Calu3 (cell line): ENCODE results near the gene TBCB. TPM values are rescaled to one million over a fixed set of nuclear protein-coding genes. Genes with fewer than 3 reads are reported as not detected.

Experiments
- BruUV-seq: library from RNA; stranded (reverse); fragments of 400-500 nt; replicated peaks from 2 replicates; lab custom pipeline; 2021; lab: Mats Ljungman, UMichigan
- CTCF ChIA-PET: fragments of 300-600 bp; sonication (Branson Sonifier 250); formaldehyde crosslinking; loops from one replicate; lab custom pipeline; 2022; ENCODE audit warnings: antibody characterized with exemption; lab: Charles Lee
- DNase-seq: peaks from one replicate; pipeline ENCODE4 v3.0.0; 2022
- H3K27ac Mint-ChIP-seq: one replicate; pipeline ENCODE4 v1.8.0; 2022; ENCODE audit warnings: mixed read lengths; ENCODE audit not compliant: unreplicated experiment
- H3K27me3 Mint-ChIP-seq: one replicate; pipeline ENCODE4 v1.8.0; 2022; ENCODE audit warnings: mixed read lengths; ENCODE audit not compliant: unreplicated experiment
- H3K36me3 Mint-ChIP-seq: one replicate; pipeline ENCODE4 v1.8.0; 2022; ENCODE audit warnings: mild to moderate bottlenecking, moderate library complexity, mixed read lengths; ENCODE audit not compliant: insufficient read depth, unreplicated experiment
- H3K4me1 Mint-ChIP-seq: one replicate; pipeline ENCODE4 v1.8.0; 2022; ENCODE audit warnings: mild to moderate bottlenecking, low read depth, mixed read lengths; ENCODE audit not compliant: unreplicated experiment
- H3K4me3 Mint-ChIP-seq: one replicate; pipeline ENCODE4 v1.8.0; 2022; ENCODE audit warnings: mild to moderate bottlenecking, low read depth, moderate library complexity, mixed read lengths; ENCODE audit not compliant: unreplicated experiment
- H3K9me3 Mint-ChIP-seq: one replicate; pipeline ENCODE4 v1.8.0; 2022; ENCODE audit warnings: low read depth, mixed read lengths; ENCODE audit not compliant: unreplicated experiment
- intact Hi-C: fragments of 100-400 bp; cut with micrococcal nuclease; formaldehyde crosslinking; loops from one replicate; pipeline ENCODE4 v1.10.0; 2022; ENCODE audit not compliant: unreplicated experiment
- total RNA-seq: library from RNA; stranded (reverse); gene quantifications from 2 replicates; pipeline ENCODE4 v1.2.3, GENCODE V29; 2022
- TF ChIP-seq, protein P1 (sequence below): fragments of 200-600 bp; IDR thresholded peaks from one replicate; pipeline ENCODE4 v1.8.0; 2022; ENCODE audit warnings: antibody characterized with exemption; ENCODE audit not compliant: unreplicated experiment

The TBCB gene
- total RNA-seq, 1 experiment from 2014 or later: 210 TPM

DNA sequence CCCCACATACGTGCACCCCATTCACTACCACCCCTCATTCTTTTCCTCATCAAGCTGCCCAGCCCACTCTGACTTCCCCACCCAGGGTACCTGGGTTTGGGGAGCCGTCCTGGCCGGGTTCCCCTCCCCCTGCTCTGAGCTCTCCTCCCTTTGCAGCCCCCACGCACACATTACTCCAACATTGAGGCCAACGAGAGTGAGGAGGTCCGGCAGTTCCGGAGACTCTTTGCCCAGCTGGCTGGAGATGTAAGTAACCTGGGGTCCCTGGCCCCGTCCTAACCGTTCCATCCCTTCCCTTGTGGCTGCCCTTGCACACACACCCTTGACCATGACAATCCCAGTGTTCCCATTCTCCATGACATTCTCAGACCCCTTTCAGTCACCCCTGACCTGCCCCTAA, 27.2 kb downstream of the TBCB start:
- H3K4me3 Mint-ChIP-seq: peak overlapping the region; percentile 95
- peaks cover 12% of the 10 kb centered on the region for H3K4me1 Mint-ChIP-seq
- TF ChIP-seq, protein P1, sequence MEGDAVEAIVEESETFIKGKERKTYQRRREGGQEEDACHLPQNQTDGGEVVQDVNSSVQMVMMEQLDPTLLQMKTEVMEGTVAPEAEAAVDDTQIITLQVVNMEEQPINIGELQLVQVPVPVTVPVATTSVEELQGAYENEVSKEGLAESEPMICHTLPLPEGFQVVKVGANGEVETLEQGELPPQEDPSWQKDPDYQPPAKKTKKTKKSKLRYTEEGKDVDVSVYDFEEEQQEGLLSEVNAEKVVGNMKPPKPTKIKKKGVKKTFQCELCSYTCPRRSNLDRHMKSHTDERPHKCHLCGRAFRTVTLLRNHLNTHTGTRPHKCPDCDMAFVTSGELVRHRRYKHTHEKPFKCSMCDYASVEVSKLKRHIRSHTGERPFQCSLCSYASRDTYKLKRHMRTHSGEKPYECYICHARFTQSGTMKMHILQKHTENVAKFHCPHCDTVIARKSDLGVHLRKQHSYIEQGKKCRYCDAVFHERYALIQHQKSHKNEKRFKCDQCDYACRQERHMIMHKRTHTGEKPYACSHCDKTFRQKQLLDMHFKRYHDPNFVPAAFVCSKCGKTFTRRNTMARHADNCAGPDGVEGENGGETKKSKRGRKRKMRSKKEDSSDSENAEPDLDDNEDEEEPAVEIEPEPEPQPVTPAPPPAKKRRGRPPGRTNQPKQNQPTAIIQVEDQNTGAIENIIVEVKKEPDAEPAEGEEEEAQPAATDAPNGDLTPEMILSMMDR: no peak
- peaks cover 83% of the 10 kb centered on the region for H3K36me3 Mint-ChIP-seq
- intact Hi-C loops: no loop called here
- H3K27me3 Mint-ChIP-seq: no peaks in the 10 kb centered on the region
- no peak for DNase-seq
- peaks cover 3% of the 10 kb centered on the region for H3K9me3 Mint-ChIP-seq
- BruUV-seq: no TSS peak
- peak overlapping the region; percentile 61 for H3K27ac Mint-ChIP-seq
- CTCF ChIA-PET: no interaction called here

DNA sequence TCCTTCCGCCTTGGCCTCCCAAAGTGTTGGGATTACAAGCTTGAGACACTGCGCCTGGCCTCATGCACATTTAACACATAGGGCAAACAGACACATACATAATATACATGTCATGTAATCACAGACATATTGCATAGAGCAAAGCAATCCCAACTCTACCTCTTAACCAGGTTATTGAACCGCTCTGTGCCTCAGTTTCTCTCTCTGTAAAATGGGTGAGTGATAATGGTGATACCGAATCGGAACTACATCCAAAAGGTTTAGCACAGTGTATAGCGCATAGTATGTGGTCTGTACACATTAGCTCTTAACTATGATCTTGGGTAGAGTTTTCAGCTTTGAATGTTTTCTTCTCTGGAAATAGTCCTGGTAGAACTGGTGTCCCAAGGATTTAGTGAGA, 29.4 kb downstream of the TBCB start:
- peaks cover 12% of the 10 kb centered on the region for H3K4me1 Mint-ChIP-seq
- no peaks in the 10 kb centered on the region for H3K27me3 Mint-ChIP-seq
- H3K27ac Mint-ChIP-seq: no peak overlapping the region
- no peak for DNase-seq
- no TSS peak for BruUV-seq
- CTCF ChIA-PET: no interaction called here
- peaks cover 97% of the 10 kb centered on the region for H3K36me3 Mint-ChIP-seq
- TF ChIP-seq, protein P1: no peak
- intact Hi-C loops: no loop called here
- H3K4me3 Mint-ChIP-seq: no peak overlapping the region
- peaks cover 3% of the 10 kb centered on the region for H3K9me3 Mint-ChIP-seq

DNA sequence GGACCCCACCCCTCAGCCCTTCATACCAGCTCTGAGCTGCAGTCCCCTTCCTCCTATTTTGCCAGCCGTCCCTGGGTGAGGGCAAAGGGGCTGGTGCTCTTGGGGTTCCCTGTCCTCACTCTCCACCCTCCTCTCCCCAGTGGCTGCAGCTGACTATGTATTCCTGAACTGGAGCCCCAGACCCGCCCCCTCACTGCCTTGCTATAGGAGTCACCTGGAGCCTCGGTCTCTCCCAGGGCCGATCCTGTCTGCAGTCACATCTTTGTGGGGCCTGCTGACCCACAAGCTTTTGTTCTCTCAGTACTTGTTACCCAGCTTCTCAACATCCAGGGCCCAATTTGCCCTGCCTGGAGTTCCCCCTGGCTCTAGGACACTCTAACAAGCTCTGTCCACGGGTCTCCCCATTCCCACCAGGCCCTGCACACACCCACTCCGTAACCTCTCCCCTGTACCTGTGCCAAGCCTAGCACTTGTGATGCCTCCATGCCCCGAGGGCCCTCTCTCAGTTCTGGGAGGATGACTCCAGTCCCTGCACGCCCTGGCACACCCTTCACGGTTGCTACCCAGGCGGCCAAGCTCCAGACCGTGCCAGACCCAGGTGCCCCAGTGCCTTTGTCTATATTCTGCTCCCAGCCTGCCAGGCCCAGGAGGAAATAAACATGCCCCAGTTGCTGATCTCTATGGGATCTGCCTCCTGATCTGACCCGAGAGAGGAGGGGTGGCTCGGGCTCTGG, 34.6 kb downstream of the TBCB start:
- H3K9me3 Mint-ChIP-seq: no peaks in the 10 kb centered on the region
- DNase-seq: no peak
- TF ChIP-seq, protein P1: no peak
- CTCF ChIA-PET: no interaction called here
- no peak overlapping the region for H3K27ac Mint-ChIP-seq
- H3K4me3 Mint-ChIP-seq: no peak overlapping the region
- intact Hi-C loops: no loop called here
- no peaks in the 10 kb centered on the region for H3K4me1 Mint-ChIP-seq
- H3K36me3 Mint-ChIP-seq: peaks cover 70% of the 10 kb centered on the region
- TSS peak; percentile 72 for BruUV-seq
- H3K27me3 Mint-ChIP-seq: no peaks in the 10 kb centered on the region

DNA sequence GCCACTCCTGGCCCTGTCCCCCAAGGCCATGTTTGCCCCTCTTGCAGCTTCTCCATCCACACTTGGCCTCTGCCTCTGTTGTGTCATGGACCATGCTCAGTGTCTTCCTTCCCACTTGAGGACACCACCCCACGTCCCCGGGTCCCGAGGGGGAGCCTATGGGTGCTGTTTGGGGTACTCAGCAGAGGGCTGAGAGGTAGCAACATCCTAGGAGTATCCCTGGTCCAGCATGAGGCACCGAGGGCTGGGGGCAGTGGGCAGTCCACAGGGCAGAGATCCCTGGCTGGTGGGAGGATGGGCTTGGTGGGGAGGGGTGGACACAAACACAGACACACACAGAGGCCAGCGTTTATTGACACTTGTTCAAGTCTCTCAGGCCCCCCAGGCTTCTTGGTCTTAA, 35.3 kb downstream of the TBCB start:
- intact Hi-C loops: no loop called here
- Mint-ChIP-seq H3K4me3 (no peak overlapping the region), H3K27ac (no peak overlapping the region), H3K9me3 (no peaks in the 10 kb centered on the region), H3K4me1 (no peaks in the 10 kb centered on the region), H3K27me3 (no peaks in the 10 kb centered on the region), H3K36me3 (peaks cover 69% of the 10 kb centered on the region)
- TF ChIP-seq, protein P1: no peak
- CTCF ChIA-PET: no interaction called here
- DNase-seq: no peak
- no TSS peak for BruUV-seq
